Keratinocyte (primary cell): ENCODE results near the gene ARHGDIG.

Source experiments
- EZH2 ChIP-seq: IDR thresholded peaks from one replicate; pipeline ENCODE4 v1.6.1; 2012; ENCODE audit warnings: inconsistent platforms, mild to moderate bottlenecking, low read length, moderate library complexity
- TF ChIP-seq, protein P1 (sequence below), 3 experiments: IDR thresholded peaks in 1 of 3; conservative IDR thresholded peaks in 1 of 3; optimal IDR thresholded peaks in 1 of 3; 2 replicates in 2 of 3; 3 replicates in 1 of 3; pipeline versions ENCODE3 to v1.5.1; 2011; ENCODE audit warnings: low read length in 3 of 3, mild to moderate bottlenecking in 3 of 3, moderate library complexity in 2 of 3, control low read depth in 1 of 3, inconsistent platforms in 1 of 3; ENCODE audit not compliant: insufficient read depth in 2 of 3; ENCODE audit errors: extremely low read depth in 1 of 3

DNA sequence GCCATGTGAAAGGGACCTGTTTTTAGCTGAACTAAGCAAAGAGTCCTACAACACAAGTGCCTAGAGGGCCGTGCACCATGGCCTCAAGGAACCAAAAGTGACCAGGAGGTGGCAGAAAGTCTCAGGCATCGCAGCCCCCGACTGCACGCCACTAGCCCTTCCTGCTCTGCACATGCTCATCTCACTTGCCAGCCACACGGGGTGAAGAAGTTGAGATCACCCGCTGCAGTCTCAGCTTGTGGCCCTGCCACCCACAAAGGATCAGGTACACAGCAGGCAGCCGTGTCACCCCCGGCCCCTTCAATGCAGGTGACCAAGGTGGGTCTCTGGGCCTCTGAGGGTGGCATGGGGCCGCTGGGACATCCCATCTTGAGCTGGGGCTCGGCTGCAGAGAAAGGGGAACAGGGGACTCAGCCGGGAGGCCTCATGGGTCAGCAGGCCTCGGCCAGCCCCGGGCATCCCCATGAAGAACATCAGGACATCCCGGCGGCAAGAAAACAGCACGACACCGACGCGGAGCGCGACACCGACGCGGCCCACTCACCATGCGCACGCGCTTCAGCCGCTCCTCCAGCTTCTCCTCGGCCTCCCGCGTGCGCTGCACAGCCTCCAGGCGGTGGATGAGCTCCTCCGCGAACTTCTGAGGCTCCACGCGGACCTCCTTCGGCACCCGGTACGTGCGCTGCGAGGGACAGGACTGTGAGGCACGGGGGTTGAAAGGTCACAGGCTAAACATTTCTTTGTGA is 23.5 kb downstream of the ARHGDIG start:
- TF ChIP-seq, protein P1, sequence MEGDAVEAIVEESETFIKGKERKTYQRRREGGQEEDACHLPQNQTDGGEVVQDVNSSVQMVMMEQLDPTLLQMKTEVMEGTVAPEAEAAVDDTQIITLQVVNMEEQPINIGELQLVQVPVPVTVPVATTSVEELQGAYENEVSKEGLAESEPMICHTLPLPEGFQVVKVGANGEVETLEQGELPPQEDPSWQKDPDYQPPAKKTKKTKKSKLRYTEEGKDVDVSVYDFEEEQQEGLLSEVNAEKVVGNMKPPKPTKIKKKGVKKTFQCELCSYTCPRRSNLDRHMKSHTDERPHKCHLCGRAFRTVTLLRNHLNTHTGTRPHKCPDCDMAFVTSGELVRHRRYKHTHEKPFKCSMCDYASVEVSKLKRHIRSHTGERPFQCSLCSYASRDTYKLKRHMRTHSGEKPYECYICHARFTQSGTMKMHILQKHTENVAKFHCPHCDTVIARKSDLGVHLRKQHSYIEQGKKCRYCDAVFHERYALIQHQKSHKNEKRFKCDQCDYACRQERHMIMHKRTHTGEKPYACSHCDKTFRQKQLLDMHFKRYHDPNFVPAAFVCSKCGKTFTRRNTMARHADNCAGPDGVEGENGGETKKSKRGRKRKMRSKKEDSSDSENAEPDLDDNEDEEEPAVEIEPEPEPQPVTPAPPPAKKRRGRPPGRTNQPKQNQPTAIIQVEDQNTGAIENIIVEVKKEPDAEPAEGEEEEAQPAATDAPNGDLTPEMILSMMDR (optimal IDR thresholded peaks at IDR 0.05 in 1 of 3, IDR thresholded peaks at IDR 0.05 in 1 of 3, conservative IDR thresholded peaks at IDR 0.05 in 1 of 3; ENCODE audit: extremely low read depth in 1 of 3, insufficient read depth in 2 of 3, low read length in 3 of 3) = no peak
- no peak for TF ChIP-seq EZH2
